Right atrium auricular region (tissue), 2 donors: ENCODE data around the gene MYCBP. TPM values are rescaled to one million over a fixed set of nuclear protein-coding genes. Genes with fewer than 3 reads are reported as not detected.

Experiments used
- DNase-seq: peaks from one replicate; pipeline ENCODE4 v3.0.0-alpha.2; 2019; ENCODE audit warnings: low spot score
- H3K27ac ChIP-seq, 2 donors: fragments of 200-600 bp; sonication (generic); 1 replicate in 1 of 2; 2 replicates in 1 of 2; pipeline ENCODE4 v1.5.1; 2016 to 2019
- H3K27me3 ChIP-seq, 2 donors: fragments of 200-600 bp; sonication (generic); one replicate each; pipeline versions ENCODE4 v1.5.1 to v1.6.0; 2017 to 2019
- H3K36me3 ChIP-seq: fragments of 200-600 bp; sonication (generic); one replicate; pipeline ENCODE4 v1.5.1; 2016
- H3K4me1 ChIP-seq, 2 donors: fragments of 200-600 bp; sonication (generic); one replicate each; pipeline versions ENCODE4 v1.5.1 to v1.6.0; 2017 to 2019
- H3K4me3 ChIP-seq, 2 donors: fragments of 200-600 bp; sonication (generic); 1 replicate in 1 of 2; 2 replicates in 1 of 2; pipeline ENCODE4 v1.5.1; 2017 to 2019; ENCODE audit warnings: mild to moderate bottlenecking in 1 of 2, moderate library complexity in 1 of 2
- H3K9me3 ChIP-seq, 2 donors: fragments of 200-600 bp; sonication (generic); one replicate each; pipeline ENCODE4 v1.5.1; 2019
- total RNA-seq, 2 donors: library from RNA; depleted of rRNA; stranded (reverse); fragments of >200 nt; gene quantifications; one replicate each; pipeline ENCODE4 v1.1.0, GENCODE V29; 2016
- TF ChIP-seq, protein P1 (sequence below), 2 donors: fragments of 200-600 bp; sonication (generic); IDR thresholded peaks; one replicate each; pipeline ENCODE4 v1.5.1; 2019; ENCODE audit warnings: antibody characterized with exemption in 2 of 2

The MYCBP gene
- total RNA-seq, 2 donors from 2014 or later, result 5.6 to 9.4 TPM

DNA sequence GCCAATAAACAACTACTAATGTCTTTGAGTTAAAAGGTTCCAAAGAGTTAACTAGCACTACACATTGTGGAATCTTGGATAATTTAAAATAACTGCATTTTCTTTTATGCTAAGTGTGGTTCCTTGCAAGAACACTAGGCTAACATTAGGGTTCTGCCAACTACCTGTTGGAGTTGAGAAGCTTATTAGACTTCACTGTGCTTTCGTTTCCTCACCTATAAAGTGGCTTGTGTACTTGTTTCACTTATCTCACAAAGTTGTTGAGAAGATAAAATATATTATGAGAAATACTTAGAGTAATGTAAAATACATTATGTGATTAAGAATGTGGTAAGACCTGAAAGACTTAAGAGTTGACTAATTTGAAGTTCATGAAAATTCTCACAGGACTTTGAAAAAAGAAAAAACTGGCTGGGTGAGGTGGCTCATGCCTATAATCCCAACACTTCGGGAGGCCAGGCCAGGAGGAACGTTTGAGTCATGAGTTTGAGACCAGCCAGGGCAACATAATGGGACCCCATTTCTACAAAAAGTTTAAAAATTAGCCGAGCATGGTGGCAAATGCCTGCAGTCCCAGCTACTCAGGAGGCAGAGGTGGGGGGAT lies 7.9 kb downstream of the MYCBP start:
- Histone ChIP-seq H3K27me3 (no peaks in the 10 kb centered on the region), H3K4me3 (no peak overlapping the region), H3K9me3 (no peaks in the 10 kb centered on the region), H3K36me3 (no peaks in the 10 kb centered on the region), H3K27ac (no peak overlapping the region), H3K4me1 (peaks cover 0 to 40% of the 10 kb centered on the region in 2 donors)
- TF ChIP-seq, protein P1, sequence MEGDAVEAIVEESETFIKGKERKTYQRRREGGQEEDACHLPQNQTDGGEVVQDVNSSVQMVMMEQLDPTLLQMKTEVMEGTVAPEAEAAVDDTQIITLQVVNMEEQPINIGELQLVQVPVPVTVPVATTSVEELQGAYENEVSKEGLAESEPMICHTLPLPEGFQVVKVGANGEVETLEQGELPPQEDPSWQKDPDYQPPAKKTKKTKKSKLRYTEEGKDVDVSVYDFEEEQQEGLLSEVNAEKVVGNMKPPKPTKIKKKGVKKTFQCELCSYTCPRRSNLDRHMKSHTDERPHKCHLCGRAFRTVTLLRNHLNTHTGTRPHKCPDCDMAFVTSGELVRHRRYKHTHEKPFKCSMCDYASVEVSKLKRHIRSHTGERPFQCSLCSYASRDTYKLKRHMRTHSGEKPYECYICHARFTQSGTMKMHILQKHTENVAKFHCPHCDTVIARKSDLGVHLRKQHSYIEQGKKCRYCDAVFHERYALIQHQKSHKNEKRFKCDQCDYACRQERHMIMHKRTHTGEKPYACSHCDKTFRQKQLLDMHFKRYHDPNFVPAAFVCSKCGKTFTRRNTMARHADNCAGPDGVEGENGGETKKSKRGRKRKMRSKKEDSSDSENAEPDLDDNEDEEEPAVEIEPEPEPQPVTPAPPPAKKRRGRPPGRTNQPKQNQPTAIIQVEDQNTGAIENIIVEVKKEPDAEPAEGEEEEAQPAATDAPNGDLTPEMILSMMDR (IDR thresholded peaks at IDR 0.05), result no peak
- no peak for DNase-seq

GRCh38 chr1:38860454-38860795 lies 12.7 kb downstream of the MYCBP start:
- no peaks in the 10 kb centered on the region for H3K27me3 ChIP-seq
- H3K4me1 ChIP-seq, result peaks cover 0 to 59% of the 10 kb centered on the region in 2 donors
- no peak for DNase-seq
- peaks cover 13% of the 10 kb centered on the region for H3K36me3 ChIP-seq
- TF ChIP-seq, protein P1 (IDR thresholded peaks at IDR 0.05), result no peak
- H3K27ac ChIP-seq, result peak overlapping the region; percentile 82 to 87
- no peaks in the 10 kb centered on the region for H3K9me3 ChIP-seq
- H3K4me3 ChIP-seq, result peak overlapping the region; percentile 57 to 99

DNA sequence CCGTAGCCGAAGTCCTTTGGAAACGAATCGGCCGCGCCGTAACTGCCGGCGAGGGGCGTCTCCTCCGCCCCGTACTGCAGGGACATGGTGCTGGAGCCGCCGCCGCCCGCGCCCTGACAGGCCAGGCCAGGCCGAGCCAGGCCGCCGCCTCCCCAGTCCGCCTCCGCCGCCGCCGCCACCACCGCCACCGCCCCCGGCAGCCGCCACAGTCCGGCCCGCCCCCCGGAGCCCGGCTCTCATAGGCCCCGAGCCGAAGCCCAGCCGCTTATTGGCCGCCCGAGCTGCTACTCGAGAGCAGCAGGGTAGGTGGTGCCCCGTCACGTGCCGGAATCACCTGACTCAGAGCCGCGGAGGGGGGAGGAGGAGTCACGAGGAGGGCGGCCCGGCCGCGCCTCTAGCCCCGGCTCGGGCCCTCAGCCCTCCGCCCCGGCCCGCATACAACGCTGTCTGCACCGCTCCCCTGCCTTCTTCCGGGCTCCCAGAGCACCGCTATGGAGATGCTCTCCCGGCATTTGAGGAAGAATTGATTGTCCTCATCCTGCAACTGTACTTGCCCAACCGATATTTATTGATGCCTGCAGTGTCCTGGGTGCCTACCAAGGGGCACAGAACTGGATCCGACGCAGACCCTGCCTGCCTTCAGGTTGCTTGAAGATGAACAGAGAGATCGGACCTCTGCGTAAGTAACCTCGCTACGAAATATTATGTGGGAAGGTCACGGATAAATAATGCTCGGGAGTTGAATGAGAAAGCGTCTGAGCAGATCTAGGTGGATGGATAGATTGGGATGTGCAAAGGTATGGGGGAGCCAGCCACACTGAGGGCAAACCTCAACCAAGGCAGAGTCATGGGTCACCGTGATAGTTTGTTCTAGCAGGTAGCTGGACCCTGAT lies 13.3 kb downstream of the MYCBP start, which contains the start of gene RRAGC:
Gene RRAGC (minus strand): TSS at position 212 of the 893 bp plus-strand sequence. CDS start 126 bp downstream, at position 86.
- Histone ChIP-seq H3K27ac (peak within 1 kb of the TSS; percentile 85 to 96), H3K4me3 (peak within 1 kb of the TSS; percentile 75 to 99), H3K36me3 (peaks cover 19% of the 10 kb centered on the region), H3K27me3 (no peaks in the 10 kb centered on the region), H3K4me1 (peaks cover 0 to 61% of the 10 kb centered on the region in 2 donors), H3K9me3 (no peaks in the 10 kb centered on the region)
- peak; percentile 99 for DNase-seq
- TF ChIP-seq, protein P1 (IDR thresholded peaks at IDR 0.05), result no peak

DNA sequence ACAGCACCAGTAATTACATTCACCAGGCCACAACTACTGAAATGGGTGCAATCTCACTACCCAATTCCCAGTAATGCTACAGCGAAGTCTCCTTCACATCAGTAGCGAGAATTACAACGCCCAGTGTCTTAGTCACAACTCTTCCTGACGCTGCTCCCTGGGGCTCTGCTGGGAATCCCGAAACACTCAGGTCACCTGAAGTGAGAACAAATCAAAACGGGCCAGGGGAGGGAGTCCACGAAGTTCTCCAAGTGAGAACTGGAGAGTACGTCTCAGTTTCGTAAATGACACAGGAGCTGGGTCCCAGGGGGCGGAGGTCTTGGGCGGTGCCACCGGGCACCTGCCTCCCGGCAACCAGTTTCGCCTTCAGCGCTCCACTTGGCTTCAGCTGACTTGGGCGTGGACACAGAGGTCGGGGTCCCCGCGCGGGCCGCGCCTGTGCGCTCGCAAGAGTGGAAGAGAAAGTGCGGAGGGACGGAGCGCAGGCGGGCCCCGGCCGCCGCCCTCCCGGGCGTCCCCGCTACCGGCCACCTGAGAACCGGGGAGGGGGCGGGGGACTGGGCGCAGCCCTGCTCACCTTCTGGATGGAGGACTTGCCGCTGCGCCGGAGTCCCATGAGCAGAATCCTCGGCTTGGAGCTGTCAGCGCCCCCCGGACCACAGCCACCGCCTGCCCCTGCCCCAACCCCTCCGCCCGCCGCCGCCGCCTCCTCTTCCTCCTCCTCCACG lies 14.2 kb downstream of the MYCBP start:
- H3K9me3 ChIP-seq, result no peaks in the 10 kb centered on the region
- H3K4me3 ChIP-seq, result peak overlapping the region; percentile 75 to 99
- H3K27ac ChIP-seq, result peak overlapping the region; percentile 85 to 96
- TF ChIP-seq, protein P1 (IDR thresholded peaks at IDR 0.05), result no peak
- H3K36me3 ChIP-seq, result peaks cover 21% of the 10 kb centered on the region
- peaks cover 0 to 55% of the 10 kb centered on the region in 2 donors for H3K4me1 ChIP-seq
- peak; percentile 70 for DNase-seq
- no peaks in the 10 kb centered on the region for H3K27me3 ChIP-seq

DNA sequence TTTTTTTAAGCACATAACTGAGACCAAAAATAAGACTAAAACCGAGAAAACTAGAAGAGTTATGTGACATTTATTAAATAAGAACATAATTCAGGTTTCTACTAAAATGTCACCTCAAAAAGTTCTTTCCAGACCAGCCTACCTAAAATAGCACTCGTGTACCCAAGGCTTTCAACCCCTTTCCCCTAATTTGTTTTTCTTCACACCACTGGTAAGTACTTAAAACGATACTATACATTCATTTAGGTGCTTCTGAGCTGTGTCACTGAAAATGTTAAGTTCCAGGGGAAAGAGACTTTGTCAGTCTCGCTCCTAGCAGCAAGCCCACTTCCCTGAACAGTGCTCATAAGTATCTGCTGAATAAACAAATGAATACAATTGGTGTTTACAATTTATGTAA lies 20.4 kb downstream of the MYCBP start:
- TF ChIP-seq, protein P1 (IDR thresholded peaks at IDR 0.05), result no peak
- Histone ChIP-seq H3K9me3 (no peaks in the 10 kb centered on the region), H3K4me3 (no peak overlapping the region), H3K36me3 (peaks cover 46% of the 10 kb centered on the region), H3K27ac (no peak overlapping the region), H3K27me3 (no peaks in the 10 kb centered on the region), H3K4me1 (peaks cover 0 to 10% of the 10 kb centered on the region in 2 donors)
- DNase-seq, result no peak
